GM21447 (cell line): ENCODE data around the gene MED7.
"Not testable (repeated sequence)": the region's sequence is repeated elsewhere in the genome, so short reads cannot be mapped to it uniquely, and the experiment has no call there.

Experiments
- ATAC-seq: cut with Tn5 transposase; IDR thresholded peaks from one replicate; pipeline ENCODE4 v1.9.1; 2021; ENCODE audit not compliant: unreplicated experiment

The MED7 gene

GRCh38 chr5:157142317-157143126 is at the start of gene MED7:
TSS of gene MED7 (minus strand) at chr5:157142865. CDS start at chr5:157139431, 3,434 bp downstream.
- ATAC-seq = peak; percentile 99

GRCh38 chr5:157189223-157189622 is 46.6 kb upstream of the MED7 start:
- ATAC-seq = peak; percentile 76

GRCh38 chr5:157188270-157188669 is 45.6 kb upstream of the MED7 start:
- no peak for ATAC-seq

GRCh38 chr5:157187046-157187754 is 44.5 kb upstream of the MED7 start:
- ATAC-seq = no peak

GRCh38 chr5:157186309-157187045 is 43.8 kb upstream of the MED7 start:
- no peak for ATAC-seq

- not testable (repeated sequence) for ATAC-seq
These were observed 42.5 kb upstream of the MED7 start for GRCh38 chr5:157185122-157185521.

GRCh38 chr5:157184117-157184670 is 41.5 kb upstream of the MED7 start:
- no peak for ATAC-seq

- no peak for ATAC-seq
These were observed 39.6 kb upstream of the MED7 start for GRCh38 chr5:157182143-157182757.

GRCh38 chr5:157180374-157181264 is 38.0 kb upstream of the MED7 start, which contains the start of gene ITK:
TSS of gene ITK (plus strand) at chr5:157180840. CDS start at chr5:157180978, 138 bp downstream.
- no peak for ATAC-seq

- no peak for ATAC-seq
These were observed 36.3 kb upstream of the MED7 start for GRCh38 chr5:157178966-157179365.

- ATAC-seq = no peak
These were observed 35.3 kb upstream of the MED7 start for GRCh38 chr5:157177953-157178352.

GRCh38 chr5:157175071-157175612 is 32.5 kb upstream of the MED7 start:
- ATAC-seq = no peak

GRCh38 chr5:157172403-157172802 is 29.7 kb upstream of the MED7 start:
- peak; percentile 100 for ATAC-seq

- no peak for ATAC-seq
These were observed 25.6 kb upstream of the MED7 start for GRCh38 chr5:157168286-157168685.

GRCh38 chr5:157167214-157167621 is 24.6 kb upstream of the MED7 start:
- peak; percentile 41 for ATAC-seq

- no peak for ATAC-seq
These were observed 23.8 kb upstream of the MED7 start, which contains the start of gene GARIN3 for GRCh38 chr5:157166214-157167213. TSS of gene GARIN3 (minus strand) at chr5:157166264. CDS start at chr5:157166168, 96 bp downstream.

GRCh38 chr5:157165668-157166067 is 23.0 kb upstream of the MED7 start:
- ATAC-seq = no peak

- no peak for ATAC-seq
These were observed 22.6 kb upstream of the MED7 start for GRCh38 chr5:157165261-157165660.
